Uterus (tissue), 4 donors: ENCODE measurements around the gene STX16. TPM values are rescaled to one million over a fixed set of nuclear protein-coding genes. Genes with fewer than 3 reads are reported as not detected.

Experiments
- DNase-seq, 2 donors: peaks; one replicate each; pipeline ENCODE4 v3.0.0-alpha.2; 2019 to 2020
- H3K27ac ChIP-seq, 2 donors: fragments of 200-600 bp; sonication (generic); 1 replicate in 1 of 2; 2 replicates in 1 of 2; pipeline ENCODE4 v1.5.1; 2016 to 2018
- H3K27me3 ChIP-seq, 2 donors: fragments of 200-600 bp; sonication (generic); one replicate each; pipeline ENCODE4 v1.5.1; 2018 to 2019; ENCODE audit warnings: control low read depth in 1 of 2
- H3K36me3 ChIP-seq, 2 donors: fragments of 200-600 bp; sonication (generic); one replicate each; pipeline ENCODE4 v1.5.1; 2019; ENCODE audit warnings: control low read depth in 1 of 2
- H3K4me1 ChIP-seq, 2 donors: fragments of 200-600 bp; sonication (generic); one replicate each; pipeline ENCODE4 v1.5.1; 2018 to 2019; ENCODE audit warnings: control low read depth in 1 of 2
- H3K4me3 ChIP-seq, 2 donors: fragments of 200-600 bp; sonication (generic); 1 replicate in 1 of 2; 2 replicates in 1 of 2; pipeline ENCODE4 v1.5.1; 2018 to 2019; ENCODE audit warnings: mild to moderate bottlenecking in 1 of 2
- H3K9me3 ChIP-seq, 2 donors: fragments of 200-600 bp; sonication (generic); one replicate each; pipeline ENCODE4 v1.5.1; 2019; ENCODE audit warnings: control low read depth in 1 of 2
- CTCF ChIP-seq, 4 experiments: fragments of 200-600 bp in 2 of 4; fragments of 450-650 bp in 2 of 4; sonication (generic) in 2 of 4; IDR thresholded peaks; one replicate each; pipeline ENCODE4 v1.5.1; 2016 to 2019; ENCODE audit warnings: antibody characterized with exemption in 4 of 4, mild to moderate bottlenecking in 2 of 4, moderate library complexity in 1 of 4
- POLR2A ChIP-seq, 2 donors: fragments of 450-650 bp; IDR thresholded peaks; one replicate each; pipeline ENCODE4 v1.6.1; 2016; ENCODE audit warnings: antibody characterized with exemption in 2 of 2, mild to moderate bottlenecking in 1 of 2, moderate library complexity in 1 of 2
- intact Hi-C: fragments of 100-400 bp; cut with DNase I; formaldehyde crosslinking; loops from one replicate; pipeline ENCODE4 v1.15.1; 2023; ENCODE audit warnings: low total_unique reads
- total RNA-seq, 4 donors: library from RNA; depleted of rRNA in 3 of 4; stranded (reverse); fragments of >200 nt in 3 of 4; gene quantifications; one replicate each; pipeline versions ENCODE4 v1.1.0 to v1.2.4, GENCODE V29; 2014 to 2023
- donor health status: DM: yes; HTN: yes; CAD: no.

STX16 gene
- total RNA-seq, 4 donors from 2014 or later: 32.6 to 82.7 (median 60.8) TPM

- H3K27me3 ChIP-seq: no peaks in the 10 kb centered on the region
- TF ChIP-seq CTCF (IDR thresholded peaks at IDR 0.05) (no peak), POLR2A (IDR thresholded peaks at IDR 0.05) (no peak)
- intact Hi-C loops: no loop called here
- H3K4me1 ChIP-seq: no peaks in the 10 kb centered on the region
- H3K36me3 ChIP-seq: no peaks in the 10 kb centered on the region
- DNase-seq: no peak
- H3K27ac ChIP-seq: no peak overlapping the region
- no peak overlapping the region for H3K4me3 ChIP-seq
- no peaks in the 10 kb centered on the region for H3K9me3 ChIP-seq
Observed at GRCh38 chr20:58677079-58677604, 26.1 kb downstream of the STX16 start.

- no peaks in the 10 kb centered on the region for H3K4me1 ChIP-seq
- no peaks in the 10 kb centered on the region for H3K36me3 ChIP-seq
- H3K9me3 ChIP-seq: no peaks in the 10 kb centered on the region
- TF ChIP-seq CTCF (IDR thresholded peaks at IDR 0.05): no peak
- TF ChIP-seq POLR2A (IDR thresholded peaks at IDR 0.05): no peak
- intact Hi-C loops: no loop called here
- no peak overlapping the region for H3K27ac ChIP-seq
- H3K27me3 ChIP-seq: no peaks in the 10 kb centered on the region
- H3K4me3 ChIP-seq: no peak overlapping the region
- no peak for DNase-seq
Observed at GRCh38 chr20:58677808-58678207, 26.7 kb downstream of the STX16 start.

- TF ChIP-seq POLR2A (IDR thresholded peaks at IDR 0.05): no peak
- no peak for TF ChIP-seq CTCF (IDR thresholded peaks at IDR 0.05)
- Histone ChIP-seq H3K27me3 (no peaks in the 10 kb centered on the region), H3K4me1 (no peaks in the 10 kb centered on the region), H3K4me3 (no peak overlapping the region), H3K36me3 (no peaks in the 10 kb centered on the region), H3K27ac (no peak overlapping the region), H3K9me3 (no peaks in the 10 kb centered on the region)
- intact Hi-C loops: no loop called here
- no peak for DNase-seq
Observed at GRCh38 chr20:58678806-58679205, 27.7 kb downstream of the STX16 start.

- Histone ChIP-seq H3K9me3 (no peaks in the 10 kb centered on the region), H3K27ac (no peak overlapping the region), H3K36me3 (no peaks in the 10 kb centered on the region), H3K4me1 (no peaks in the 10 kb centered on the region), H3K27me3 (no peaks in the 10 kb centered on the region), H3K4me3 (no peak overlapping the region)
- DNase-seq: no peak
- intact Hi-C loops: no loop called here
- TF ChIP-seq CTCF (IDR thresholded peaks at IDR 0.05) (no peak), POLR2A (IDR thresholded peaks at IDR 0.05) (no peak)
Observed at GRCh38 chr20:58682656-58683531, 31.8 kb downstream of the STX16 start.

- H3K27me3 ChIP-seq: no peaks in the 10 kb centered on the region
- H3K36me3 ChIP-seq: no peaks in the 10 kb centered on the region
- no peak for DNase-seq
- H3K9me3 ChIP-seq: no peaks in the 10 kb centered on the region
- no peaks in the 10 kb centered on the region for H3K4me1 ChIP-seq
- H3K4me3 ChIP-seq: no peak overlapping the region
- intact Hi-C loops: no loop called here
- no peak overlapping the region for H3K27ac ChIP-seq
- TF ChIP-seq CTCF (IDR thresholded peaks at IDR 0.05): no peak
- no peak for TF ChIP-seq POLR2A (IDR thresholded peaks at IDR 0.05)
Observed at GRCh38 chr20:58684291-58684690, 33.2 kb downstream of the STX16 start.
